GM21515 (cell line): Measurements from ENCODE around the gene DAPK2.

ENCODE experiments used
- ATAC-seq: cut with Tn5 transposase; IDR thresholded peaks from one replicate; pipeline ENCODE4 v1.9.1; 2021; ENCODE audit not compliant: unreplicated experiment

Gene DAPK2

DNA sequence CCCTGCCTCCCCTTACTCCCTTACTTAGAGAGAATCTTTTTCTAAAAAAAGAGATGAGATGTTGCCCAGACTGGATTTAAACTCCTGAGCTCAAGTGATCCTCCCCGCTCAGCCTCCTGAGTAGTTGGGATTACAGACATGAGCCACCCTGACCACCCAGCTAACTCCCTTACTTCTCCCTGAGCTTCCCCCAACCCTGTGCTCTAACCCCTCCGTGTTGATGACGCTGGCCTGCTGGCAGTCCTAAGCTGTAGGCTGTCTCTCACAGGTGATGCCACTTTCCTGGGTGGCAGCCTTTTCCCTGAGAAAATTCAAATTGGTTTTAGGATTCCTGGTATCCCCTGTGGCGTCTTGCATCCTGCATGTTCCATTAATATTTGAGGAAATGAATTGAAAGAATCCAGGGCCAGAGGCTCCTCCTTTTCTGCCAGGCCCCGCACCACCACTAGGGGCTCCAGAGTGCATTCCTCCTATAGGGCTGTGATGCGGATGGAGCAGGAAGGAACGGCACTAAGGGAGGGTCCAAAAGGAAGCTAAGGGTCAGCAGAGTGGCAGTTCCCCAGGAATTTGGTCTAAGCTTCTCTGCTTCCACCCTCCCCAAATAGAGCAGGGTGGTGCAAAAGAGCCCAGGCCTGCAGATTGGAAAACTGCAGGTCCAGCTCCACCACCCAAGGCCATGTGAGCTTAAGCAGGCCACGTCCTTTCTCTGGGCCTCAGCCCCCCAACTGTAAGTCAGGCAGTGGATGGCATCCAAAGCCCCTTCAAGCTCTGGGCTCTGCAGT is 101.1 kb downstream of the DAPK2 start:
- ATAC-seq: no peak

DNA sequence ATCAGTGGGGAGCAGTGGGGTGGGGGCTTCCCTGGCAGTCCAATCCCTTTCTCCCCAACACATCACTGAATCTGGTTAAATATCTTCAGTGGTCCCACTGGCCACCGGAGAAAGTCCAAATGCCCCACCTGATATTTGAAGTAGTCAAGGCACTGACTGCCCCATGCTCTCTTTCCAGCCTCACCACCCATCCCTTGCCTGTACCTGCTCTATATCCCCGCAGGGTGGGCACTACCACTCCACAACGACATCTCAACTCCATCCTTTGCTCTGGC is 101.7 kb downstream of the DAPK2 start:
- ATAC-seq: no peak

DNA sequence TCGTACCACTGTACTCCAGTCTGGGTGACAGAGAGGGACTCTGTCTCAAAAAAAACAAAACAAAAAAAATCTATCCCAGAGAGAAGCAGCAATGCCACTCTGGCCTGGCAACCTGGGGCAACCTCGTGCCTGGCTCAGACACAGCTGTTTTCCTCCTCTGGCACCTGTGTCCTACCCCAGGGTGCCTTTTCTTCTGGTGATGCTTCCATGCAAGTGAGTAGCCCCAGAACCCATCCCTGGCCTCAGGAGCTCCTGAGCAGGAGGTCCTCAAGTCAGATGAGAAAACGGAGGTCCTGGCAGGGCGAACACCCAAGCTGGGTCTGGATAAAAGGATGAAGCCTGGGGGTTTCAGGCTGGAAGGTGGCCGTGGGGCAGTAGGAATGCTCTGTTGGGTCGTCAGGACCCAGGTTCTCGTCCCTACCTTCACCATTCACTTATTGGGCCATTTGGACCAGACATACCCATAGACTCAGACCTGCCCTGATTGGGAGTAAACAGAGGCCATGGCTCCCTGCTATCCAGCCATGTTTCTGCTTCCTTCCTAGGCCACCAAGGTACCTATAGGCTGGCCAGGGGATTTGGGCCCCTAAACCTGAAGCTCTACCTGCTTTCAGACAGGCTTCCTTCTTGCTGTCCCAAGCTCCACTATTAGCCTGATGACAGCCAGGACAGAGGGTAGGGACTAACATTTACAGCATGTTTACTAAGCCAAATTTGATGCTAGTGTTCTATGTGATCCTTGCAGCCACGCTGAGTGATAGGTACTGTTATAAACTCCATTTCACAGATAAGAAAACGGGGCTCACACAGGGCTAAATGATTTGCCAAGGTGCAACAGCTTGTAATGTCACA is 102.2 kb downstream of the DAPK2 start:
- ATAC-seq: no peak

DNA sequence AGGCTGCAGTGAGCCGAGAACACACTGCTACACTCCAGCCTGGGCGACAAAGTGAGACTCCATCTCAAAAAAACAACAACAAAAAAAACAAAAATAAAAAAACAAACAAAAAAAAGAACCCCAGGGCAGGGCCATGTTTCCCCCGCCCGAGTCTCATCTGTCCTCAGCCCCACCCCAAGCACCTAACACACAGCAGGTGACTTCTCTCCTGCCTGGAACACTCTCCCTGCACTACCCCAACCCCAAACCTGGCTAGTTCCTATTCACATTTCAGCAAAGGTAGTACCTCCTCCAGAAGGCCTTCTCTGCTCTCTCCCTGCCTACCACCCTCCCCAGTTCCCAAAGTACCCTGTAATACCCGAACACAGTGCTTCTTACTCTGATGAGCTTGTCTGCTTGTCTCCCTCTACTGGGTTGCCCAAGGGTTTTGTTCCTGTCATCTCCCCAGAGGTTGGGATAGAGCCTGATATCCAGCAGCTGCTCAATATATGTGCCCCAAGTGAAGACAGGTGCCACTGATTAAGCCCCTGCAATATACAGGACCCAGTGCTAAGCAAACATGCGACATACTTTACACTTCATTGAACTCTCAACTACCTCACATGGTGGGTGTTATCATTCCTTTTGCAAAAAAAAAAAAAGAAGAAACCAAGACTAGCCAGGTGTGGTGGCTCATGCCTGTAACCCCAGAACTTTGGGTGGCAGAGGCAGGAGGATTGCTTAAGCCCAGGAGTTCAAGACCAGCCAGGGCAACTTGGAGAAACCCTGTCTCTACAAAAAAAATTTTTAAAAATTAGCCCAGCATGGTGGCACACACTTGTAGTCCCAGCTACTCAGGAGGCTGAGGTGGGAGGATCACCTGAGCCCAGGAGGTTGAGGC is 103.6 kb downstream of the DAPK2 start:
- no peak for ATAC-seq

DNA sequence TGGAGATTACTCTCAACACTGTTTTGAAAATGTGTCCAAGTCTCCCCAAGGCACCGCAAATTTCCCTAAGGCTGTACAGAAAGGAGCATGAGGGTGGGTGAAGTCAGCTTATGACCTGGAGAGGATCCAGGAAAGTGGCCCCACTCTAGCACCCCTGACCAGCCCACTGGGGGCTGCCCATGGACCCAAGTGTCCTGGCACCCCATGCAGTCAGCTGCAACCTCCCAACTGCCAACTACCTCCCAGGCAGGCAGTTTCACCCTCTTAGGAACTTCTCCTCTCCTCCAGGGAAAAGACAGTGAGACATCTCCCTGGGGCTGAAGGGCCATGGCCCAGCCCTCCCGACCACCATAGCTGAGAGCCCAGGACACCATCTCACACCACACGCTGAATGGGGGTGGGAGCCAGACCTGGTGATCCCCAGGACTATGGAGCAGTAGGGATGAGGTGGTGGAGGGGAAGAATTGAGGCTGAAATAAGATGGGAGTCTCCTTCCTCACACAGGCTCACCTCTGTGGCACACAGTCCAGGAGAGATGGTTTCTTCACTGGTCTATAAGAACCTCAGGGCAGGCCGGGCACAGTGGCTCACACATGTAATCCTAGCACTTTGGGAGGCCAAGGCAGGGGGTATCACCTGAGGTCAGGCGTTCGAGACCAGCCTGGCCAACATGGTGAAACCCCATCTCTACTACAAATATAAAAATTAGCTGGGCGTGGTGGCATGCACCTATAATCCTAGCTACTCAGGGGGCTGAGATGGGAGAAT is 104.4 kb downstream of the DAPK2 start:
- no peak for ATAC-seq

DNA sequence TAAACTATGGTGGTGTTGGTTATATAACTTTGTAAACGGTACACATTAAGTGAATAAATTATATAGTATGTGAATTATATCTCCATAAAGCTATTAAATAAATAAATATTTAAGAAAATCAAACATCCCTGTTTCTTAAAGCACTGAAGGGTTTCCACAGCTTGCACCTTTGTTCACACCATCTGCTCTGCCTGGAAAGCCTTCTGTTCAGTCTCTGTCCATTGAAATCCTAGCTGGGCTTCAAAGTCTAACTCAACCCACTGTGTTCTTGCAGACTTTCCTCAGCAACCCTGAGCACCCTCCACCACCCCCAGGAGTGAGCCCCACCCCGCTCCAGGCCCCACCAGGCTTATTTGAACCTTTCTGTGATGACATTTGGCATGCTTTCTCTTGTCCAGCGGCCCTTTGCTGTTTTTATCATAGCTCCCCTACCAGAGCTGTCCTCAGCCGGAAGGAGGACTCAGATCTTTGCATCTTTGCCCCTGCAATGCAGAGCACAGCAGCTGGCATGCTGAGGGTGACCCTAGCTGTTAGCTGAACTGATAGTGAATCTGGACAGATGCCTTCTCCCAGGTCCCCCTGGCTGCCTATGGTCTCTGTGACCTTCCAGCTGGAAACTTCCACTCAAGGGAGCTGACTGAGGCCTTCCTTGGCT is 105.2 kb downstream of the DAPK2 start:
- ATAC-seq: no peak

DNA sequence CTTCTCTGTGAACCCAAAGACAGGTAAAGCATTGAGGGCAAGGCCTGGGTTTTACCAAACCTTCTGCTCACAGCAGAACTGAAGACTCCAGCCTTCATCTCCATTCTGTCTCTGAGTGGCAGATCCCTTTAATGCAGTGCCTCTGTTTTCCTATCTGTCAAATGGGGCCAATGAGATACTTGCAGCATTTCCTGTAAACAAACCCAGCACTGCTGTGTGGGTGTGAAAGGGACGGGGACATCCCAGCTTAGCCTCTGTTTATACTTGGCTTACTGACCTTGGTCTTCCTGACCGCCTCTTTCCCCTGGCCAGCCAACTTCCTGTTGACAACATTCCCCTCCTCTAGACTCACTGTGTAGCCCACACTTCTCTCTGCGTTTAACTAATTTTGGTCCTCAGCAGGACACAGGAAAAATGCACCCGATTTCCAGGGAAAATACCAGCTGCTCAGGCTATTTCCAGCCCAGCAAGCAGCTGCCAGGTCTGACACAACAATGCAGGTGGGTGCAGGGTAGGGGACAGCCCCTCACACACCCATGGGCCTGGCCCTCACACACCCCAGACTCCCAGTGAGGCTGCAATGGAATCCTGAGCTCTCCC is 106.7 kb downstream of the DAPK2 start:
- no peak for ATAC-seq

DNA sequence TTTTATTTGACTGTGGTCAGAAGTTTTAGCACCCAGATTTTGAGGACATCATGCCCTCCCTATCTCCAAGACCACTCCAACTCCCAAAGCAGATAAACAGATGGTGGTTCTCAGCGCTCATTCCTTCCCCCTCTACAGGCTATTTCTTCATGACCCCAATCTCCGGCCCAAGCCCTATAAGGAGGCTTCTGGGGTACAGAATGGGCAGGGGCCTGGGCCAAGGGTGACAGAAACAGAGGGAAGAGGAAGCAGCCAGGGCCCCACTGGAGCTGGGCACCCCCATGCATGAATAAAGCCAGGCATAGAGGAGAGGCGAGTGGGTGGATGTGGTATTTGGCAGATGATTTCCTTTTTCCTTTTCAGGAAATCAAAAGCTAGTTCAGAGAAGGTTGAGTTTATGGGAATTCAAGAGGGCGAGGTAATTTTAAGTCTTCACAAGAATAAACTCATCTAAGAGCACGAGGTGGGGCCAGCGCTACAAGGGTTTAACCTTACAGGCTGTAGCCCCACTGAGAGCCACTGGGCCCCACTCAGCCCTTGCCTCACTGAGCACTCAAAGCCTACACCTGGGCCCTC is 107.7 kb downstream of the DAPK2 start:
- no peak for ATAC-seq

DNA sequence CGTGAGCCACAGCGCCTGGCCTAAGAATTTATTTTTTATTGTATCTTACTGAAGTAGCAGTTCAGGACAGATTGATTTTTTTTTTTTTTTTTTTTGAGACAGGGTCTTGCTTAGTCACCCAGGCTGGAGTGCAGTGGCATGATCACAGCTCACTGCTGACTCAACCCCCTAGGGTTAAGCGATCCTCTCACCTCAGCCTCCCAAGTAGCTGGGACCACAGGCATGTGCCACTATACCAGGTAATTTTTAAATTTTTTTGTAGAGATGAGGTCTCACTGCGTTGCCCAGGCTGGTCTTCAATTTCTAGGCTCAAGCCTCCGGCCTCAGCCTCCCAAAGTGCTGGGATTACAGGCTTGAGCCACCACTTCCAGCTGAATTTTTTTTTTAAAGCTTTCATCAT is 112.8 kb downstream of the DAPK2 start:
- ATAC-seq: no peak

DNA sequence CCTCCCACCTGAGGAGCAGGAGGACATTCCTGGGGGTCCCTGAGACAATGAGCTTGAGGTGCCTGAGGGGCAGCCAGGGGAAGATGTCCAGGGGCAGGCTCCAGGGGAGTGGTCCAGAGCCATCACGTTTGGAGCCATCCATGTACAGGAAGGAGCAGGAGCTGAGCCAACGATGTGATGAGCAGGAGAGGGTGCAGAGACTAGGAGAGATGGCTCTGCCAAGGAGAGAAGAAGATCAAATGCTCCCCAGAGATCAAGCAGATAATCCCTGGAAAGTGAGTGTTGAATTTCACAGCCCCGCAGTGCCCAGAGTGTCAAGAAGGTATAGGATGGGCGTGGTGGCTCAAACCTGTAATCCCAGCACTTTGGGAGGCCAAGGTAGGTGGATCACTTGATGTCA is 114.7 kb downstream of the DAPK2 start:
- ATAC-seq: no peak

DNA sequence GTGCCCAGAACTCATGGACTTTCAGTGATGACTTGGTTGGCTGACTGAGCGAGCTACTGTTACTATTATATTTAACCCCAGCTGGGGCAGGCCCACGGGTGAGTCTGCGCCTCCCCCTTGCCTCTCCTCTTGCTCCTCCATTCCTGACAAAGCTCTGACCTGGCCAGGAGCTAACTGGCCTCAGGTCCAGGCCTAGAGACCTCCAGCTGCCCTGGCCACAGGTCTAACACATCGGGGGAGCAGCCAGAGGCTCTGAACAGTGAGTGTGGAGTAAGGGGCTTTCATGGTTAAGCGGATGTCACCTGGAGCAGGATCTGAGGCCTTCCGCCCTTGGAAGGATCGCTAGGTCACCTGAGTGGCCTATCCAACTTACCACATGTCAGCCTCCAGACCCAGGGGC is 116.3 kb downstream of the DAPK2 start:
- ATAC-seq: no peak

DNA sequence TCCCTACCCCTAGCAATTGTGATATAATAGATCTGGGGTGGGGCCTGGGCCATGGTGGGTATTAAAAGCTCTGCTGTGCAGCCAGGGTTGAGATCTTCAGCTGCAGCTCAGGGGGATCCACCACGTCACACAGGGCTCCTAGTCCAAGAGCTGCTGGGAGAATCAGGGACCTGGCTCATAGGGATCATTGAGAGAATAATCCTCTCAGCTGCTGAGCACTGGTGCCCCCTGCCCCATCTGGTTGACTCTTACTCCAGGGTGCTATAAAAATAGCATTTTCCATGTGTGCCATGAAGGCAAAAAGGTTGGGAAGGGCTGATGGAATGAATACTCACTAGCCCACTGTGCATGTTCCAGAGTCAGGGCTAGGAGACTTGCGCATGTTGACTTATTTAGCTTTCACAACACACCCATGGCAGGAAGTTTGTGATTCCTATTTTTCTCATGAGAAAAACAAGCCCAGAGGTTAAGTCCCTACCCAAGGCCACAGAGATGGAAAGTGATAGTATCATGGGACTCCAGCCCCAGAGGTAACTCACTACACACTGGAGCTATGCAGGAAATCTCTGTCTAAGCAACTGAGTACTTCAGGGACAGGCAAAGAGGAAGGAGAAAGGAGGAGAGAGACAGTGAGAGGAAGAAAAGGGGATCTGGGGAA is 118.0 kb downstream of the DAPK2 start:
- ATAC-seq: no peak

DNA sequence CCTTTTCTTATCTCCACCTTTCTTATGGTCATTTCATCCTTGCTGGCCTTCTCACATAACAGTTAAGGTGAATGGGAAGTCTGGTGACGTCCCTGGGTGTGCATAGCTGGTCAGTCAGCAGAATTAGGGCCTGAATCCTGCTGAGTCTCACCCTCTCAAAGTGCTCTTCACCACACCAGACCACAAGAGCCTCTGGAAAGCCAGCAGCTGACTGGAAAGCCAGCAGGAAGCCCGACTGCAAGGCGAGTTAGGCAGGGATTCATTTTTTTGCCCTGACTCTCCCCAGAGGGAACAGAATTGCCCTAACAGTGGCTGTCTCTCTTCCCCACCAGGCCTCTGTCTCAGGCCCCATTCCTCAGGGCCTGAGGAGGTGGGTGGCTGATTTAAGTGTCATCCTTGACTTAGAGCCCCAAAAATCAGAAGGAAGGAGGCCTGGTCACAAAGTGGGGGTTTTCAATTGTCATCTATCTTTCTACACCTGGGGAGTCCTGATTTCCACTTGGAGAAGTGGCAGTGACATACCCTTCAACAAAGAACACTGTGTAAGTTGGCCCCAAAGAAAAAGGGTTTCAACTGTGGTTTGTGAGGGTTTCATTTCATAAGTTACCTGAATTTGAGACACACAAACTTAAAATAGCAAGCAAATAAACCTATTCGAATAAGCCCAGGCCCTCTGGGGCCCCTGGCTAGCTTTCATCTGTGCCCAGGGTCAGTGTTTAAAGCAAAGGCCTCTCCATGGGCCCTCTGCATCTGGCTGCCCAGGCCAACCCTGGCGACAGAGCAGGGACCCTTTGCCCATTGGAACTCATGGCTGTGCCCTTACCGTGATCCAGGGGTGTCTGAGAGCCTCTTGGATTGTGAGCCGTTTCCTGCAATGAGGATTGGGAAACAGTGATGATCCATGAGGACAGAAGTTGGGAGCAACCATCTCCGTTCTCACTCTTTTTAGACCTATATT is 122.0 kb downstream of the DAPK2 start:
- ATAC-seq: no peak

DNA sequence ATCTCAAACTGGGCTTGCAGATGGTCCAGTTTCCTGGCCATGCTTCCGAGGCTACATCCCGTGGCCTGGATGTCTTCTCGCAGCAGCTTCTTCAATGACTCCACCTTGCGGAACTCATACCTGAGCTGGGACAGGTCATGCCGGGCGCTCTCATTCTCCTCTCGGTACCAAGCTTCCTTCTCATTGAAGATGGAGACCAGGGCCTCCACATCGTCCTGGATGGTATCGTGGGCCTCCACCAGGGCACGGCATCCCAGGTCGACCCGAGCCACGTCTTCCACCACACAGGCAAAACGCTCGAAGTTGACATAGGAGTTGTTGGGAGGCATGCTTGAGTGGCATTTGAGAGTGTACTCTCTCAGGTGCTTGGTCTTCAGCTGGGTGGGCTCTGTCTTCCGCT is 123.4 kb downstream of the DAPK2 start:
- ATAC-seq: no peak

DNA sequence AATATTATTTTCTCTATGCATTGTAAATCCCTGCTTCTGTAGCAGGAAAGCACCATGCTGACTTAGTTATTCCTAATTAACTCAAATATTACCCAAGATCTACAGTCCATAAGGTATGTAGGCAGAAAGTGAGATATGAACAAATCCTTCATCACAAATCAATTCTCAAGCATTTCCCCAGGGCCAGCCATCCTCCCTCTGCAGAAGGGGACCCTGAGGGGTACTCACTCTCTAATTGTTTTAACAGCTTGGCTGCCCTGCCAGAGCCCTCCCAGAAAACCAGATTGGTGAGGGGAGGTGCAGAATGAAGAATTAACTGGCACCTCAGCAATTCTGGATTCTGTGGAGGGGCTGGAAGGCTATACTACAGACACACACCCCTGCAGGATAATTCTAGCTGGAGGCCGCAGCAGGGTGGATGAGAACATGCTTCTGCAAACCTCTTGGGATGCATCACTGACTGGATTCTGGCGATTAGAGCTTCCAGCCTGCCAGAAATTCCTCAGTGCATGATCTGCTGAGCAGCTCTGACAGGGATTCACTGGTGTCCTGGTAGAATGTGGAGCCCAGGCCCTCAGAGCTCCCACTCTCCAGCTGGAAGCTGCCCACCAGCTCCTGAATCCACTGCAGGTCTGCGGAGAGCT is 123.9 kb downstream of the DAPK2 start:
- no peak for ATAC-seq

DNA sequence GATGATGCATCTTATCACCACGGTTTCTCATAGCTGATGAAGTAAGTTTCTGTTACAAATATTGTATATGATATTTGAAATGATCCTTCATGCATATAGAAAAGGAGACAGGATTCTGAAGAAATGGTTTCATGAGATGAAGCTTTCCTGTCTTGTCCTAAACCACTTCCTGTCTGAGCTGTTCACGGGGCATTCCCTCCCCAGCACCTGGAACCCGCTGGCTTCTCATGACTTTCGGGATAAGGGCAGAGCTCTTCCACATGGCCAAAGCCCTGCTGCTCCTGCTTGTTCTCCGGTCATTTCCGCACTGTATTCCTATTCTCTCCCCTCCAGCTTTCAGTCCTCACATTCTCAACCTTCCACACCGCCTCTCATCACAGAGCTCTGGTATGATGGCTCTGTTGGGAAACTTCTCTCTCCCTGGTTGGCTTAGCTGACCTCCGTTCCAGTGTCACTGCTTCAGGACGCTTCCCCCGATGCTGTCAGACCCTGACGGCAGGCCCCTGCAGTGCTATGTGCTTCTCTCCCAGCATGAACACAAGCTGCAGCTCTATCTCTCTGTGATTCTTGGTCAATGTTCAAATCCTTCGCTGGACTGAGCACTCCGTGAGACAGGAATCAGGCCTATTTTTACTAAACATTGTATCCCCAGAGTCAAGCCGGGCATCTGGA is 125.6 kb downstream of the DAPK2 start:
- ATAC-seq: no peak

DNA sequence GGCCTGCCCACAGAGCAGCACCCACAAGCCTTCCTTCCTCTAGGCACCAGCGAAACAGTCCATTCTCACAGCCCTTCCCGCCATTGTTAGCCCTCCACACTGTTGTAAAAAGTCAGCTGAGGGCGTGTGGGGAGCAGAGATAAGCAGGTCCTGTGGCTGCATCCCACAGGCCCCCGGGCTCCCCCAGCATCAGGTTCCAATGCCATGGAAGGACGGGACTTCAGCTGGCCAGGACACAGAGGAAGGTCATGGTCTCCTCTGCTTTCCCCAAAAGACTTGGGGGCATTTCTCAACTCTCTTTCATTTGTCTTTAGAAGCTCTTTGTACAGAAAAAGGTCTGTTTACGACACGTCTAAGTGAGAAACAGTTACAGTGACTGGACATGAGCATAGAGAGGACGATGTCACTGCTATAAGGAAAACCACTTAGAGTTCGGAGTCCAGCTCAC is 127.4 kb downstream of the DAPK2 start:
- ATAC-seq: no peak
